A673 (cell line): ENCODE measurements around the gene NFATC2. TPM values are rescaled to one million over a fixed set of nuclear protein-coding genes. Genes with fewer than 3 reads are reported as not detected.
"Not testable (repeated sequence)": the region's sequence is repeated elsewhere in the genome, so short reads cannot be mapped to it uniquely, and the experiment has no call there.

Source experiments
- BruUV-seq: library from RNA; stranded (reverse); fragments of 400-500 nt; replicated peaks from 2 replicates; lab custom pipeline; 2021; lab: Mats Ljungman, UMichigan
- CTCF ChIA-PET: fragments of 300-600 bp; sonication (Branson Sonifier 250); formaldehyde crosslinking; loops from one replicate; lab custom pipeline; 2022; ENCODE audit warnings: antibody characterized with exemption; lab: Charles Lee
- POLR2A ChIA-PET: fragments of 300-600 bp; sonication (Branson Sonifier 250); formaldehyde crosslinking; loops from one replicate; lab custom pipeline; 2022; ENCODE audit warnings: antibody characterized with exemption; ENCODE audit not compliant: low non-redundant PET; lab: Charles Lee
- DNase-seq: peaks from one replicate; pipeline ENCODE4 v3.0.0-alpha.2; 2015; ENCODE audit warnings: low spot score
- H3K27ac ChIP-seq: fragments of 200-600 bp; sonication (generic); 2 replicates; pipeline ENCODE4 v1.5.1; 2016; ENCODE audit warnings: mixed run types, low read depth, mild to moderate bottlenecking, mixed read lengths, antibody characterized with exemption, low read length; ENCODE audit not compliant: poor library complexity, severe bottlenecking
- H3K27me3 ChIP-seq: fragments of 200-600 bp; sonication (generic); replicated peaks from 2 replicates; pipeline ENCODE4 v1.6.1; 2017; ENCODE audit warnings: mixed run types, low read depth, mild to moderate bottlenecking, mixed read lengths, antibody characterized with exemption, low read length; ENCODE audit not compliant: insufficient read depth, poor library complexity
- H3K36me3 ChIP-seq: fragments of 200-600 bp; sonication (generic); 2 replicates; pipeline ENCODE4 v1.6.1; 2016; ENCODE audit warnings: mixed run types, mild to moderate bottlenecking, mixed read lengths, antibody characterized with exemption, low read length; ENCODE audit not compliant: insufficient read depth, poor library complexity, severe bottlenecking
- H3K4me1 ChIP-seq: fragments of 200-600 bp; sonication (generic); 2 replicates; pipeline ENCODE4 v1.6.1; 2017; ENCODE audit warnings: mixed run types, mild to moderate bottlenecking, mixed read lengths, antibody characterized with exemption, low read length; ENCODE audit not compliant: insufficient read depth, poor library complexity, severe bottlenecking
- H3K4me3 ChIP-seq: fragments of 200-600 bp; sonication (generic); 2 replicates; pipeline ENCODE4 v1.5.1; 2016; ENCODE audit warnings: low read depth, mixed run types, mild to moderate bottlenecking, mixed read lengths, low read length; ENCODE audit not compliant: poor library complexity, severe bottlenecking
- H3K9me3 ChIP-seq: fragments of 200-600 bp; sonication (generic); 2 replicates; pipeline ENCODE4 v1.6.1; 2016; ENCODE audit warnings: mixed run types, low read depth, mild to moderate bottlenecking, mixed read lengths, antibody characterized with exemption, low read length; ENCODE audit not compliant: poor library complexity, severe bottlenecking
- EZH2 ChIP-seq: fragments of 200-600 bp; sonication (generic); IDR thresholded peaks from 2 replicates; pipeline ENCODE4 v1.6.1; 2017; ENCODE audit warnings: borderline replicate concordance, low read depth, mild to moderate bottlenecking, mixed read lengths, antibody characterized with exemption, low read length; ENCODE audit not compliant: poor library complexity, severe bottlenecking
- intact Hi-C: fragments of 100-400 bp; cut with micrococcal nuclease; formaldehyde crosslinking; loops from one replicate; pipeline ENCODE4 v1.10.0; 2022; ENCODE audit not compliant: unreplicated experiment
- total RNA-seq: library from RNA; stranded (reverse); gene quantifications from 2 replicates; pipeline ENCODE4 v1.2.3, GENCODE V29; 2021
- TF ChIP-seq, protein P1 (sequence below): fragments of 300-800, 200-600 bp; sonication (generic); conservative IDR thresholded peaks from 2 replicates; pipeline ENCODE4 v1.5.1; 2017; ENCODE audit warnings: low read depth, mild to moderate bottlenecking, antibody characterized with exemption, low read length, moderate library complexity, mixed read lengths

NFATC2 gene
- total RNA-seq, 1 experiment from 2014 or later: 0.64 TPM

DNA sequence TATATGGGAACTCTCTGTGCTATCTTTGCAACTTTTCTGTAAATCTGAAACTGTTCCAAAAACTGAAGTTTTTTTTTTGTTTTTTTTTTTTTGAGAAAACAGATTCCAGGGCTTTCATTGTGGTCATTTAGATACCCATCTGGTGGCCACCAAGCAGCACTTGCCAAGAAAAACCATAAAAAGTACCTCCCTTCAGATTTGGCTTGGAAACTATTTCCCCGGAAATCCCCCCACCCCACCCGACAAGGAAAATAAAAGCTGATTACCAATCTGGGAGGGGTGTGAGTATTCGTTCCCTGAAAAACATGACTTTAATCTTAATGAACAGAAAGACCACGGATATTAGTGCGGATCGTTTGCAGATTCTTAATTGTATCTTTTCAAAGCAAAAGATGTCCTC lies 1.9 kb downstream of the NFATC2 start:
- H3K27ac ChIP-seq: no peak overlapping the region
- DNase-seq: no peak
- no peak overlapping the region for H3K4me3 ChIP-seq
- intact Hi-C loops: no loop called here
- no peaks in the 10 kb centered on the region for H3K36me3 ChIP-seq
- no TSS peak for BruUV-seq
- ChIA-PET POLR2A (no interaction called here), CTCF (no interaction called here)
- no peak for TF ChIP-seq EZH2
- TF ChIP-seq, protein P1, sequence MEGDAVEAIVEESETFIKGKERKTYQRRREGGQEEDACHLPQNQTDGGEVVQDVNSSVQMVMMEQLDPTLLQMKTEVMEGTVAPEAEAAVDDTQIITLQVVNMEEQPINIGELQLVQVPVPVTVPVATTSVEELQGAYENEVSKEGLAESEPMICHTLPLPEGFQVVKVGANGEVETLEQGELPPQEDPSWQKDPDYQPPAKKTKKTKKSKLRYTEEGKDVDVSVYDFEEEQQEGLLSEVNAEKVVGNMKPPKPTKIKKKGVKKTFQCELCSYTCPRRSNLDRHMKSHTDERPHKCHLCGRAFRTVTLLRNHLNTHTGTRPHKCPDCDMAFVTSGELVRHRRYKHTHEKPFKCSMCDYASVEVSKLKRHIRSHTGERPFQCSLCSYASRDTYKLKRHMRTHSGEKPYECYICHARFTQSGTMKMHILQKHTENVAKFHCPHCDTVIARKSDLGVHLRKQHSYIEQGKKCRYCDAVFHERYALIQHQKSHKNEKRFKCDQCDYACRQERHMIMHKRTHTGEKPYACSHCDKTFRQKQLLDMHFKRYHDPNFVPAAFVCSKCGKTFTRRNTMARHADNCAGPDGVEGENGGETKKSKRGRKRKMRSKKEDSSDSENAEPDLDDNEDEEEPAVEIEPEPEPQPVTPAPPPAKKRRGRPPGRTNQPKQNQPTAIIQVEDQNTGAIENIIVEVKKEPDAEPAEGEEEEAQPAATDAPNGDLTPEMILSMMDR: no peak
- H3K27me3 ChIP-seq: no peaks in the 10 kb centered on the region
- no peaks in the 10 kb centered on the region for H3K9me3 ChIP-seq
- H3K4me1 ChIP-seq: peaks cover 3% of the 10 kb centered on the region

DNA sequence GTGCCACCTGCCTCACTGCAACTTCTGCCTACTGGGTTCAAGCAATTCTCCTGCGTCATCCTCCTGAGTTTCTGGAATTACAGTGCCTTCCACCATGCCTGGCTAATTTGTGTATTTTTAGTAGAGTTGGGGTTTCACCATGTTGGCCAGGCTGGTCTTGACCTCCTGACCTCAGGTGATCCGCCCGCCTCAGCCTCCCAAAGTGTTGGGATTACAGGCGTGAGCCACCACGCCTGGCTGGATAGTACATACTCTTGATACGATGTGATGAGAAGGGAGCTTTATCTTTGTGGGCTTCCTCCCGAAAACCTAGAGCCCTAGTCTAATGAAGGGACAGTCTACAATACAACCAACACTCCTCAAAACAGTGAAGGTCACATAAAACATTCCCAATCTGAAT lies 2.4 kb downstream of the NFATC2 start:
- POLR2A ChIA-PET, CTCF ChIA-PET, BruUV-seq: not testable (repeated sequence)

DNA sequence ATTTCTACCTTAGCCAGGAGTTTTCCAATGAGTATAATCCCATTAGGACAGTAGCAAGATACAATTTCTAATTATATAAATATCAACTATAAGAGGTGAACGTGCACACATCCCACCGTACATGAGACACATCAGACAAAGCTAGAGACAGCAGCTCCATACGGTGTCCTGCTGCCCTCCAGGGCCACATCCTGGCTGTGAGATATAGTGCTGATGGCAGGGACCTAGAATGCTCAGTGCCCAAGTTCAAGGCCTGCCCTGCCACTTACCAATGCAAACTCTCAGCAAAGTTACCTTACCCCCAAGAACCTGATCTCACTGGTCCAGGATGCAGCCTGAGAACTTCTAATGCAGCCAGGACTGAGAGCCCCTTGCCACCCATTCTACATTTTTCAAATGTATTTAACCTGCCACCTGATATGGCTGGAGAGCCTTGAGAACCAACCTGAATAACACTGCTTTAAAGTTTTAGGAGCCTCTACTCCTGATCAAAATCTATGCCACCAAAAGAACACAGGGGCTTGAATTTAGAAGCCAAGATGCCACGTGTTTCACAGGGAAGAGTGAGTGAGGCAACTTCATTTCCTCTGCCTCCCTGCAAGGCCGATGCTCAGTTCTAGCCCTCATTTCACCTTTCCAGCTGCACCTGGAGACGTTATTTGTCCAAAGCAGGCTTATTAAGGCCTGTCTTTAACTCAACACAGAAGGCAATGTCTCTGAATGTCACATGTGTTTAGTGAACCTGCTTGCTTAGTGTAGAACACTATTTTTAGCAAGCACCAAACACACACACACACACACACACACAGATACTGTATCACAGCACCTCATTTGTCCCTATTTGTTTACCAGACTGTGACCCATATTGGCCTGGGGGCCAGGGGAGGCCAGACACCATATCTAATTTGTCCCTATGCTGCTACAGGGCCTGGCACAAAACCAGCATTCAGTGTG lies 6.1 kb downstream of the NFATC2 start:
- CTCF ChIA-PET: no interaction called here
- no peak for DNase-seq
- no peak overlapping the region for H3K4me3 ChIP-seq
- peaks cover 3% of the 10 kb centered on the region for H3K4me1 ChIP-seq
- no peaks in the 10 kb centered on the region for H3K36me3 ChIP-seq
- no peaks in the 10 kb centered on the region for H3K27me3 ChIP-seq
- no peaks in the 10 kb centered on the region for H3K9me3 ChIP-seq
- no TSS peak for BruUV-seq
- POLR2A ChIA-PET: no interaction called here
- no peak overlapping the region for H3K27ac ChIP-seq
- intact Hi-C loops: no loop called here
- TF ChIP-seq EZH2: no peak
- TF ChIP-seq, protein P1: no peak

More for the DNA sequence above, 2.4 kb downstream of the NFATC2 start:
- H3K27me3 ChIP-seq, H3K36me3 ChIP-seq, H3K4me1 ChIP-seq, H3K9me3 ChIP-seq, H3K27ac ChIP-seq, DNase-seq, H3K4me3 ChIP-seq, intact Hi-C loops: not testable (repeated sequence)

DNA sequence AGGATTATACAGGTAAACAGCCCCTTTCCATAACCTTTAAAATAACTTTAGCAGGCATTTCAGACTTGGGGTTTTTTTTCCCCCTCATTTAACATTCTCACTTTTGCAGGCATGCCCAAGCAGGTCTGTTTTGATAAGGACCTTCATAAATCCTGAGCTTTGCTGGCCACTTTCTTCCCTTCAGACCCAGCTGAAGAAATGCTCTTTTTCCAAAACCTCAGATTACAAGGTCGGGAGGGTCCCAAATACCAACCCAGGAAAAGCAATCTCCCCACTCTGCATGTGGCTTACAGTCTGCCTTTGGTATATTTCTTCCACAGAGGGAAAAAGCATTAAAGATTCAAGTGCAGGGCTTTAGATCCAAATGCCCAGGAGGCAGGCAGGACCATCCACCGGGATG lies 6.8 kb downstream of the NFATC2 start:
- ChIA-PET CTCF (no interaction called here), POLR2A (no interaction called here)
- no peaks in the 10 kb centered on the region for H3K27me3 ChIP-seq
- no peak for DNase-seq
- H3K36me3 ChIP-seq: no peaks in the 10 kb centered on the region
- no peak overlapping the region for H3K27ac ChIP-seq
- H3K4me1 ChIP-seq: no peaks in the 10 kb centered on the region
- no TSS peak for BruUV-seq
- H3K9me3 ChIP-seq: no peaks in the 10 kb centered on the region
- TF ChIP-seq, protein P1: no peak
- no peak overlapping the region for H3K4me3 ChIP-seq
- intact Hi-C loops: no loop called here
